GM06990 (cell line): Measurements from ENCODE around the gene ANTXR2.

ENCODE experiments used
- DNase-seq: peaks from one replicate; pipeline ENCODE4 v3.0.0-alpha.2; 2011; ENCODE audit not compliant: insufficient read length; ENCODE audit errors: extremely low read depth
- H3K27me3 ChIP-seq: replicated peaks from 2 replicates; pipeline ENCODE4 v1.6.0; 2011; ENCODE audit warnings: low read length; ENCODE audit not compliant: control insufficient read depth, insufficient read depth
- H3K36me3 ChIP-seq: 2 replicates; pipeline ENCODE4 v1.5.1; 2011; ENCODE audit warnings: low read length; ENCODE audit not compliant: control insufficient read depth, insufficient read depth
- H3K4me3 ChIP-seq: replicated peaks from 2 replicates; pipeline ENCODE4 v1.5.1; 2011; ENCODE audit warnings: low read depth, mild to moderate bottlenecking, control low read depth, low read length
- CTCF ChIP-seq: IDR thresholded peaks from 2 replicates; pipeline ENCODE4 v1.5.1; 2011; ENCODE audit warnings: low read length, control low read depth, mild to moderate bottlenecking, inconsistent platforms; ENCODE audit not compliant: insufficient read depth, poor library complexity, severe bottlenecking

ANTXR2 gene

DNA sequence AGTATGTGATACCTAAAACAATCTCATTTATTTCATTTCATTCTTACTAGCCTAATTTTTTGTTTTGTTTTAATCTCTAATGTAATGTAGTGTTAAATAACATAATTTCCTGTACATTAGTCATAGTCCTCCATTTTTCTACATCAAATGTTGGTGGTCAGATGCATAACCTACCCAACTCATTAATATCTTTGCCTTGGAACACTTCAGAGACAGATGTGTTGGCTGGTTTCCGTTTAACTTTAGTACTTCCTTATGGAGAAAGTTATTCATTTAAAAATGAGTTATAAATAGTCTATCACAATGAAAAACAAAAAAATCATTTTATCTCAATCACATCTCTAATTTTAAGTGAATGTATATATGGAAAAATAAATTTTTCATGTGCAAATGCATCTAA, 190.2 kb downstream of the ANTXR2 start:
- no peak for DNase-seq
- Histone ChIP-seq H3K36me3 (no peaks in the 10 kb centered on the region), H3K27me3 (no peaks in the 10 kb centered on the region), H3K4me3 (no peak overlapping the region)
- no peak for TF ChIP-seq CTCF

- Histone ChIP-seq H3K36me3 (no peaks in the 10 kb centered on the region), H3K27me3 (no peaks in the 10 kb centered on the region), H3K4me3 (no peak overlapping the region)
- TF ChIP-seq CTCF: no peak
- no peak for DNase-seq
Observed at GRCh38 chr4:79881407-79881806, 191.6 kb downstream of the ANTXR2 start.

DNA sequence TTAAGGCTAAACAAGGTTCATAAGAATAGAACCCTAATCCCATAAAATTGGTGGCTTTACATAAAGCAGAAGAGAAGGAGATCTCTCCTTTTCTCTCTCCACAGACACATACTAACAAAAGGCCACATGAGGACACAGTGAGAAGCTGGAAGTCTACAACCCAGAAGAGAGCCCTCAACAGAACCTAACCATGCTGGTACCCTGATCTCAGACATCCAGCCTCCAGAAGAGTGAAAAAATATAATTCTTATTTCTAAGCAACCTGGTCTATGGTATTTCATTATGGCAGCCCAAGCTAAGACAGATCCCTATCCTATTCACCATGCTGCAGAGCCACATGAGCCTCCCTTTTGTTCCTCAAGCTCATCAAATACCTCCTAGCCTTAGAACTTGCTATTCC, 195.5 kb downstream of the ANTXR2 start:
- no peaks in the 10 kb centered on the region for H3K27me3 ChIP-seq
- H3K36me3 ChIP-seq: no peaks in the 10 kb centered on the region
- H3K4me3 ChIP-seq: no peak overlapping the region
- no peak for TF ChIP-seq CTCF
- DNase-seq: no peak

DNA sequence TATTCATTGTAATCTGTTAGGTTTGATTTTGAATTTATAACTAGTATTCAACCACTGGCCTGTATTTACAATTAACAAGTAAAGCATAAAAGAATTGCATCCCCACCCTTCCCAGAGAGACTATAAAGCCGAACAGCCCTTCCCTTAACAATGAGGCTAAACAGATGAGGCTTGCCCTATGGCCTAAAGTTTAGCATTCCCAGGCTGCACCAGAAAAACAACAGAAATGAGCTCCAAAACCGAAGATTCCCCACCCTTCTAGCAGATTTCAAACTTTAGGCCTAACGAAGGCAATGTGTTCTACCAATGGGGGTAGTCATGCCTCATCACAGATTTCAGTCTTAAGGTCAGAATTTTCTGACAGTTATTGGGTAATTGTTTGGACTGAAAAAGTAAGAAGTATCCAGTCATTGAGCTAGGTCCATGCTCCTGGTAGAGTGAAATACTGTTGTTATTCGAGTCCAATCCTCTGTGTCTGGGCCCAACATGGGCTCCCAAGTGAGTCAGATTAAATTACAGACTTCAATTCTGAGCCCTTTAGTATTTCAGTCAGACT, 197.6 kb downstream of the ANTXR2 start:
- DNase-seq: no peak
- H3K4me3 ChIP-seq: no peak overlapping the region
- no peak for TF ChIP-seq CTCF
- H3K36me3 ChIP-seq: no peaks in the 10 kb centered on the region
- no peaks in the 10 kb centered on the region for H3K27me3 ChIP-seq

GRCh38 chr4:79874197-79874596, 198.8 kb downstream of the ANTXR2 start:
- no peak for DNase-seq
- Histone ChIP-seq H3K4me3 (no peak overlapping the region), H3K27me3 (no peaks in the 10 kb centered on the region), H3K36me3 (no peaks in the 10 kb centered on the region)
- TF ChIP-seq CTCF: no peak

- H3K27me3 ChIP-seq: no peaks in the 10 kb centered on the region
- no peak overlapping the region for H3K4me3 ChIP-seq
- no peak for DNase-seq
- no peaks in the 10 kb centered on the region for H3K36me3 ChIP-seq
- TF ChIP-seq CTCF: no peak
Observed at GRCh38 chr4:79872738-79873137, 200.3 kb downstream of the ANTXR2 start.
